ENCODE measurements around the gene FARP1.

Gene FARP1

DNA sequence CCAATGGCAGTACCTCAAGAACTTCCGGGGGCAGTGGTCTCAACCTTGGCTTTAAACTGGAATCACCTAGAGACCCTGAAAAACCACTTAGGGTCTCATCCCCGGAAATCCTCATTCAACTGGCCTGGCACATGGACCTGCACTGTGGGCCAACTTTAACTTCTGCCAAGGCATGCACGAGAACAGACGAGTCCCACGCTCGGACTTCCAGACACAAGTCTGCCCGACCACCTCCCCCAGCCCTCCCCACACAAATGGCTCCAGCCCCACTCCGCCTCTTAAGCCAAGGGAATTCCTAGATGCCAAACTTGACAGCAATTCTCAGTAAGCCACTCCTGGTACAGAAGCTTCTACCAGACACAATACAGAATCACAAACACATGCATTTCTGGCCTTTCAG, 320.1 kb downstream of the FARP1 start:
- DNase-seq: no peak

DNA sequence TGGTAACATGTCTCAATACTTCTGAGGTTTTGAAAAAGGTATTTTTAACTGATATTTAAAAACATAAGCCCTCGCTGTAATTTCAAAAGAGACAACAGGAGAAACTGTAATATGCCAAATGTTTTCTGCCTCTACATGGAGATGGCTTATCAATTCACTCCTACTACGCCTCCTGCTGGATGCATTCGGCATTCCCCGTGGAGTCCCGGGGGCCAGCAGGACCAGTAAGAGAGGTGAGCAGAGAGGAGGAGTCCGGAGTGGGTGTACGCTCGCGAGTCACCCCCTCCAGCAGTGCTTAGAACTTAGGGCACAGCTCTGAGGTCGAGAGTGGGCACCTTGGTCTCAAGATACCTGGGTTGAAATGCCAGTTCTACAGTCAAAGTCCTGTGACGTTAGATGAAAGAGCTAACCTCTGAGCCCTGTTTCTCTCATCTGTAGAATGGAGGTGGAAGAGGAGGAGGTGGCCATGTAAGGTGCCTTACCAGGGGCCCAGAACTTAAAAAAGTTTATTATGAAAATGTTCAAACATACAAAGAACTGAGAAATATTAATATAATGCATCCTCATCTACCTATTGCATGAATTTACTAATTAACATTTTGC, 323.8 kb downstream of the FARP1 start:
- peak; percentile 53 for DNase-seq

DNA sequence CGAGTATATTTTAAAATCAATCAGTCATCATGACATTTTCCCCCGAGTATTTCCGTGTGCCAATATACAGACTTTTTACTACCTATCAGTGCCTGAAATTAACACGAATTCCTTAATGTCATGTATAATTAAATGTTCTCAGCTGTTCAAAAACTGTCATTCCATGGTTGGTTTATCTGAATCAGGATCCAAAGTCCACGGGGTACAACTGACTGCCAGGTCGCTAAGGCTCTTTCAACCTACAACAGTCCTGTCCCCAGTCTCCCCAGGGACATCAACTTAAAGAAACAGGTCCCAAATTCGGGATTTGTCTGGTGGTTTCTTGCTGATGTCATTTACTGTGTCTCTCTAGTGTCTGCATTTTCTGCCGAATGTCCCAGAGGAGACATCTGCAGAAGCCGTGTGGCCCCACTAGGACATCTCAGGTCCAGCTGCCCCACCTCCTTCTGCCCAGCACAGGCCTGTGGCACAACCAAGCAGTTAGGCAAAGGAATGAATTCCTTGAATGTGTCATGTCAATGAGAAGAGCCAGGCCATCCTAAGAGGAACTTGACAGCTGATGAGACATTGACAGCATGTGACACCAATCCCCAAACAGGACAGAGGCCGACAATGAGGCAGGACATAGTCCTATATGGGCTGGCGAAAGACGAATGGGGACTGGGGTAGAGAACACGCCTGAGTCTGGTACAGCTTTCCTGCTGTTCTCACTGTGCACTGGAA, 324.5 kb downstream of the FARP1 start:
- DNase-seq: no peak

DNA sequence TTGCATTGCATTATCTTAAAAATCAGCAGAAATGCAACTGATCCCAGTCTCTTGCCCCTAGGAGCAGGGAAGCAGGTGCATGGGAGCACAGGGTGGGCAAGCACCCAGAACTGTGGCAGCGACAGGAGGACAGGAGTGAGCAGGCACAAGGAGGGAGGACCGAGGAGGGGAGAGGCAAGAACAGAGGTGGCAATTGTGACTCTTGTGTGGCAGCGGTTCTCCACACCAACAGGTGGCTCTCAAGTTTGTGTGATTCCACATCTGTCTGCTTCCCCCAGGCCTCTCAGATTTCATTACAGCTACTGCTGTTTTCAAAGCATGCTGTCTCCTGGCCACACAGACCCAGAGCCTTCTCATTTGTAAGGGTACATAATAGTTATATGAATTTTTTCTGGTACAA, 325.5 kb downstream of the FARP1 start:
- no peak for DNase-seq

DNA sequence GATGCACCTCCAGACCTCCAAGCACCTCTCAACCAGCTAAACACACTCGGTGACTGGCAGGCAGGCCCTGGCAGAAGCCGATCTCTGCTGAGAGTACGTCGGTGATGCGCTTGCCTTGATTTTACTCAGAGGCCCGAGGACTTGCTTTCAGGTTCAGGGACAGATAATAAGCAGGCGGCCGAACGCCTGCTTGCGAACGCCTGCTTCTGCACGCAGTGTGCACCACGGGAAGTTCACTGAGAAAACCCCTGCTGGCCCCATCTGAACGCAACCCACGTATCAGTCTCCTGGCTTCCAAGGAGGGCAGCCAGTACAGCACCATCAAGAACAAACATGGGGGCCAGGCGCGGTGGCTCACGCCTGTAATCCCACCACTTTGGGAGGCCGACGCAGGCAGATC, 326.0 kb downstream of the FARP1 start:
- DNase-seq: no peak

DNA sequence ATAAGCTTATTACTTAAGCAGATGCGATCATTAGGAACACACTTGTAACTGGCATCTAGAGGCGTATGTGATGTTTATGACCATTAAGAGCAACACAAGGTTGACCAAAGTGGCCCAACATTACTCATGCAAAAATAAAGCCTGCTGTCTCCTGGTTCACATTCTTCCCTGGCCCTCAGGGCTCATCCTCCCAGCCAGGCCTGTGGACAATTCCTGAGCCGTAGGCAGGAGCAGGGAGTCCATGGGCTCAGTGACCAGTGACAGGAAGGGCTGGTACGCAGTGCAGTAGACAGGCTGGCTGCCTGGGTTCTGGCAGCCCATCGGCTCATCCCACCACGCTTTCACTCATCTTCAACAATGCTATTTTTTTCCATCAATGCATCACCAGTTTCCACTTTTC, 328.0 kb downstream of the FARP1 start:
- DNase-seq: no peak

DNA sequence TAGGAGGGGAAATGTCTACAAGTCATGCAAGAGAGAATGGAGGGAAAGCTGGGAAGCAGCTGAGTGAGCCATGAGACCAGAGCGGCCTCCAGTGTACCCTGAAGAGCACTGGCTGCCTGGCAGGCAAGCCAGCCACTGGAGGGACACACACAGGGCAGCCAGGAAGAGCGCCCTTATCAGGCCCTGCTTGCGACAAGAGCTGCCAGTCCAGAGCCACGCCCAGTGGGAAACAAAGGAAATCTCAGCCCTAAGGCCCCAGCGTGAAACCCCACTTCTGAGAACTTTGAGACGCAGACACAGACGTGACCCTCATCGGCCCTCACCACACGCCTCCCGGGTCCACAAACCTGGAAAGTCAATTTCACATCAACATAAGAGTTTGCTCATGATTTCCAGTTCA, 329.0 kb downstream of the FARP1 start:
- DNase-seq: no peak

DNA sequence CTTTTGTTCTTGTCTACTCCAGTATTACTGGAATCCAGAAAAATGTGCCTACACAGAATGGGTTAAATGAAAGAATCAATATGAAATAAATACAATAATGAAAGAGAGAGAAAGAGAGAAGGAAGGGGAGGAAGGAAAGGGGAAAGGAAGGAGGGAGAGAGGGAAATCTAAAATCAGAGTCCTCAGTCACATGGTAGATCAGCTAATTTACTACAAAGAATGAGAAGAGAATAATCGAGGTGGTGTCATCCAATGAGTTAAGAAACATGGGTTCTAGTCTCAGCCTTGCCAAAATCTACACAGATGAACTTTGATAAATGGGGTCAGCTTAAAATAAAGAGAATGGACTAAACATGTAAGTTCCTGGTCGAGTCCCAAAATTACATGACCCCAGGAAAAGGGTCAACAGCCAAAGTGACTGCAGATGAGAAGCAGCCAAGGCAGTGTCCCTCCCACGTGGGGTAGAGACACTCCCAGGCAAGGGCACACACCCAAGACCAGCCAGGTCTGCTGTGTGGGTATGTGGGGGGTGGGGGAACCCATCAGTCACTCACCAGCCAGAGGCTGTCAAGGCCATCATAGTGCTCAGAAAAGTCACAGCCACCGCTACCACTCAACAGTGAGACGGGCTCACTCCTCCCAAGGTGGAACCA, 330.4 kb downstream of the FARP1 start:
- DNase-seq: no peak

DNA sequence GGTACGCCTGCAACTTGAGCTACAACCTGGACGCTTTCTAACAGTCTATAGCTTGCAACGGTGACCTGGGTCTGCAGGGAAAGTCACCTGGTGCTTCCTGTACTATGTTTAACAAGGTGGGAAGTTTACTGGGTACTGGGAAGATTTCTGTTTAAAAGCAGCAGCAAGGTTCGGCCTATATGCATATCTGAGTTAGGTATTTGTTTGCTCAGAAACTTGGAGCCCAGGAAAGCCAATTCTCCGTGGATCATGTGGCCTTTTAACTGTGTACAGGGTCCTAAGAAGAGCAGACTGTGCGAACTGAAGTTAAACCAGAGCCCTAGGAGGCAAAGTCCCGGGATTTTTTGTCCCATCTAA, 330.9 kb downstream of the FARP1 start:
- no peak for DNase-seq

DNA sequence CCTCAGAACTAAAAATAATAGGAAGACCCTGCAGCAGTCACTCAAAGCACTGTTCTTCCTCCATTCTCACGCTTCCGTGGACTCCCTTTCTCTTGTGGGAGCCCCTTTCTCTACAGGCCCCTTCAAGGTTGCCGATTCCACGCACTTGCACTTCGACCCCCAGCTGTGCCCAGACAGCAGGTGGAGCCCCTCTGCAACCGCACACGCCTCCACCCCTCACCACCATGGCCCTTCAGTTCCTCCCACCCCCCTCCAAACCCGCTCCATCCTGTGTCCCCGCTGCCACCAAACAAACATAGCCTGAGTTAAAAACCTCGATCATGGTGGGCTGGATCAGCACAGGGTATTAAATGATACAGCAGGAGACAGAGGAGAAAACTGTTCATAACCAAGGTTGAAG, 331.4 kb downstream of the FARP1 start:
- no peak for DNase-seq

DNA sequence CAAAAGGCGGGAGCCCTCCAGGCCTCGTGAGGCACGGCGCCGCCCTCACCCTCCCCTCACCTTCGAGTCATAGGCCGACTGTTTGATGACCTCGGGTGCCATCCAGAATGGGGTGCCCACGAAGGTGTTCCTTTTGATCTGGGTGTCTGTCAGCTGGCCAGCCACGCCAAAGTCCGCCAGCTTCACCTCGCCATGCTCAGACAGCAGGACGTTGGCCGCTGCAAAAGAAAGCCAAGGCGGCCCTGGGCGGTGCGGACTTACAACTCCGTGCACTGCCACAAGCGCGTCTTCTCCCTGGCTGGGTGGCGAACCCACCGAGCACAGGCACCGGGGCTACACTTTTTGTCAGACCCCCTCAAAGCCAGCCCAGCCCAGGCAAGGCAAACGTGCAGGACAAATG, 331.9 kb downstream of the FARP1 start:
- no peak for DNase-seq

DNA sequence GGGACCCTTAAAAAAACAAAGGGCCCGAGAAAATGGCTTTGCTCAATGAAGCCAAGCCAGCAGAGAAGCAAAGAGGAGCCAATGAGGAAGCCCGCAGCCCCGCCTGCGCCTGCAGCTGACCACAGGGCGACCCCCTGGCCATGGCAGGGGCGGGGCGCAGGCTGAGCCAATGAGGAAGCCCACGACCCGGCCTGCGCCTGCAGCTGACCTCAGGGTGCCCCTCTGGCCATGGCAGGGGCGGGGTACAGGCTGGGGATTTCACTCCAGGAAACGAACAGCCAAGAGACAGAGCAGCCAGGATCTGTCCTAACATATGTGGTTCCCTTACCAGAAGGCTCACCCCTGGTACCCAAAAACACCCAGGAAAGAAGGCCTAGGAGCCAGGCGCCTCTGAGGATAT, 332.6 kb downstream of the FARP1 start:
- DNase-seq: no peak

DNA sequence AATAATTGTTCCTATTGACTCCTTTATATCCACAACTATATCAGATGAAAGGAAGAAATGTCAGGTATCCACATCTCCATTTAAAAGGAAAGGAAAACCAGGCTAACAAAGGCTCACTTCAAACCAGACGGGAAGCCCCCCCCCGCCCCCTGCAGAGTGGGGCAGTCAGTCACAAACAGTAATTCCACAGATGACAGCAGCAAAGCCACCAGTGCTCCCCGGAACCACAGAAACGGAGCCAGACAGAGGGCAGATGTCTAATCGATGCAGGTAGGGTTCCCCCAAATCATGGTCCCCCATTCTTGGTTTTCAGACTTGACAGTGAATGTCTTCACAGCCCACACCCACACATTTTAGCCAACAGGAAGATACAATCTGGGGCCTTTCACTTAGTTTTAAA, 333.2 kb downstream of the FARP1 start:
- DNase-seq: no peak

DNA sequence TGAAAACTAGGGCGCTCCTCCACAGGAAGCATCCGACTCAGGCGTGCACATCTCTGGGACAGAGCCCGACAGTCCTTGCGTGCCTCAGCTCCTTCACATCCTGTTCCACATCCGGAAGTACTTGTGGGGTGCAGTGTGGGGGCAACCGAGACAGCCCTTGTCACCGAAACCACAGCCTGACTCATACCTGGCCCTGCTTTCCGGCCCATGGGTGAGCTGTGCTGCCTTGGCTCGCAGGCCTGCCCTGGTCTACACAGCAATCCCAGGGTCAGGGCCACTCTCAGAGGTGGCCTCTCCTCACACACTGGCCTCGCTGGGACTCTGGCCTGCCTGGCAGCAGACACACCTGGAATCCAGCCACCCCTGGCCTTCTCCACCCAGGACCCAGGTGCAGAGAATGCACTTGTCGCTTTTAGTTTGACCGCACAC, 333.7 kb downstream of the FARP1 start:
- peak; percentile 96 for DNase-seq

DNA sequence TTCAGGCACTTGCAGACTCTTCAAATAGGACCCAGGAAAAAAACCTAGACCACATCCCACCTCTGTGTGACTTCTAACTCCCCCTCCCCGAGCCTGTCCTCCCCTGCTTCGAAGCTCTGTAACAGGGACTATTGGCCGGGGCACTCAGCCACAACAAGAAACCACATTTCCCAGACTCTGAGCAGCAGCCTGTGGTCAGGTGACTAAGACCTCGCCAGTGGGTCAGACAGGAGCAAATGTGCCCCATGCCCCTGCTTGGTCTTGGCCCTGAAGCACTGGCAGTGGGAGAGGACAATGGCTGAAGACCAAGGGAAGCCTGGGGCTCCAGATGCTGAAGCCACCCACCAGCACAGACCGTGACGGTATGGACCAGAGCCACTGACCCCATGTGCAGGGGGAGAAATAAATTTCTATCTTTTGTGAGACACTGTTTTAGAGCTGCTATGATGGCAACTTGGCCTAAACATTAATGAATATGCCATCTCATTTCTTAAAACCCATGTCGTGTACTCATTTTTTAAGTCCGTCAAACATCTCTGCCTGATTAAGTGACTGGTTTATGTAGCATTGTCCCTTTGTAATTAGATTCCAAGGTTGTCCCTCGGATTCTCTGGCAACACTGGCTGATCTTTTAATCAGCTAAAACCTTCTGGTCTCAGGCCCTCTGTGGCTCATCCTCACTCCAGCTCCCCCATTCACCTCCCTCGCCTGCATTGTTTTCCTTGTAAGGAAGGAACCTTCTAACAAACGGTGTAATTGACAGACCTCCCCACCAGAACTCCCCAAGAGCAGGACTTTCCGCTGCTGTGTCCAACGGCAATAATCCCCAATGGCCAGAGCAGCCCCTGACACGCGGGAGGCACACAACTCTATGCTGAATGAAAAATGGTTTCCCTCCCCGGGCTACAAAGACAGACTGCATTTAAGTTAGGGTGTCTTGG, 335.6 kb downstream of the FARP1 start:
- DNase-seq: peak; percentile 48

DNA sequence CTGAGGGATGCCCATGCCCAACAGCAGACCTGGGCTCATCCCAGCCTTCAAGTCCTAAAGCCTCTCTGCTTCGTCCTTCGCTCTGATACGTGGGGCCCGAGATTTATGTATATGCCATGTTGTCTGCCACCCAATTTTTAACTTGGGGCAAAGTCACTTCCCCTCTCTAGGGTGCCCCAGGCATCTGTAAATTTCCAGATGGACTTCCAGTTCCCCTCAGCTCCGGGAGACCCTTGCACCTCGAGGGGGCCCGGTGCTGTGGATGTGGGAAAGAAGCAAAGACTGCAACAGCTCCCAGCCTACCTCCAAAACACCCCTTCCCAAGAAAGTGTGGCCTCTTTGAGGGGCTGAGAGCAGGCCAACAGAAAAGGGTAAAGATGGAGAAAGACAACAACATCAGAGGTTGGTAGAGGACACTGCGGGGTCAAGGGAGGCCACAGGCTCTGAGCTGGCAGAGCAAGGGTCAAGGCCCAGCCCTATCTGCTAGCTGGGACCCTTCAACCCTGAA, 336.7 kb downstream of the FARP1 start:
- no peak for DNase-seq

DNA sequence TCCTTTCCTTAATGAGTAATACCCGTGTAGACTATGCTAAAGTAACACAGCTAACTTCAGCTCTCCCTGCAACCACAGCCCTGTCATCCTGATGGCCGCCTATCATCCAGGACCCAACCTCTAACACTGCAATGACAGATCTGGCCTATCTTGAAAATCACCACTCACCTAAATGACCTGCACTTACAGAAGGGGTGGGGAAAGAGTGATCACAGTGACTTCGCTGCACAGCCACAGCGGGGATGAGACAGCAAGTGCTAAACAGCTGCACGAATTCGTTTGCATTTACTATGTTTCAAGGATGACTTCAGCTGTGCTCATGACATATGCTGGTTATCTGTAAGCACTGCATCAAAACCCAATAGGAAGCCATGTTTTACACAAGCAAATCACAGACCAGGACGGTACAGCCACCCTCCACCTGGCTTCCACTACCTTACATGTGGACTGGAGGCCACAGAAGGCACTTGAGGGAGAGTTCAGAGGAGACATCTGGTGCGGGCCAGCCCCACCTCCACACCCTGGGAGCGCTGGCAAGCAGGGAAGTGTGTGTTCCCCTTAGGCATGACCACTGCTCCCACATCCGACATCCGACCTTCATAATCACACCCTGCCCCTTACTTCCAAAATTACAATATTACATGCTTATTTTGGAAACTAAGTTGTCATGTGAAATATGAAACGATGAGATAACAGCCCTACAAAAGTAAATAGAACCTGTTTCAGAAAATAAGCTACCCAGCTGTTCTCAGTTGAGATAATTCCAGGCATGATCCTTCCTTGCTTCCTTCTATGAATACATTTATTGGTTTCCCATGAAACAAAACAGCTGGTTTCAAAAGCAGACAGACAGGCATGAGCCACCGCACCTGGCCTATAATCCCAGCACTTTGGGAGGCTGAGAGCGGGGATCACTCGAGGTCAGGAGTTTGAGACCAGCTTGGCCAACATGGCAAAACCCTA, 338.3 kb downstream of the FARP1 start:
- no peak for DNase-seq

DNA sequence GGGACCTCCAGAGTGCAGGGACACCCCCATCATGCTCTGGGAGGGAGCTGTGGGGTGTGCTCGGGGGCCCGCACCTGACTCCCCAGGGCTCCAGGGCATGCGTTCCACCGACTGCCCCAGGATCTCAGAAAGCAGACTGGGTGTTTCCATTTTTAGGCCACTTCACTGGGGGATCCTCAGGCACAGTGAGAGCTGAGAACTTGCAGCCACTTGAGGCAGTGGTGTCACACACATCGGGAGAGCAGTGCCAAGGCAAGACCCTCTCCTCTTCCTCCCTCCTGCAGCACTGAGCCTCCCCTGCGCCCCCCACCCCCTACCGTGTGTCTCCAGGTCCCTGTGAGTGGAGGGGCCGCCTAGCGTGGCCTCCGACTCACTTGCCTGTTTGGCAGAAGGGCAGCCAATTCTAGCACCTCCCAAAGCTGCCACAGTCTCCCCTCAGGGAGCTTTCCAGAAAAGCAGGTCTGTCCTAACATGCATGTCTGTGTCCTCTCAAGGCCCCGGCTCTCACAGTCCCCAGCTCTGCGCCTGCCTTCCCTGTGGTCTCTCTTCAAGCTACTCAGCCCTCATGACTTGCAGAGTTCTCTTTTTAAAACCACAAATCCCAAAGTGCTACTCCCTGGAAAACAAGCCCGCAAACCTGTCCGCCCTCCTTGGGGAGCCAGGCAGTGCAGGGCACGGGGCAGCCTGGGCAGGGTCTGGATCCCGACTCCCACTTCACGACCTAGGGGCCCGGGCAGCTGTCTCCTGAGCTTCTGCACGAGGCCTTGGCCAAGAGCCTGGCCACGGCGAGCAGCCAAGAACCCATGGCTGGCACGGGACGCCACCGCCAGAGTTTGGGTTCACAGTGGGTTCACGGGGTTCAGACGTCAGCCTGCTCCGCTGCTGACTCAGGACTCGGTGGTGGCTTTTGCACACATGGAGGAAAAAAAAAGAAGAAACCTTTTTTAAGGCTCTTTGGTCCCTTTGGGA, 339.9 kb downstream of the FARP1 start:
- DNase-seq: peak; percentile 72

DNA sequence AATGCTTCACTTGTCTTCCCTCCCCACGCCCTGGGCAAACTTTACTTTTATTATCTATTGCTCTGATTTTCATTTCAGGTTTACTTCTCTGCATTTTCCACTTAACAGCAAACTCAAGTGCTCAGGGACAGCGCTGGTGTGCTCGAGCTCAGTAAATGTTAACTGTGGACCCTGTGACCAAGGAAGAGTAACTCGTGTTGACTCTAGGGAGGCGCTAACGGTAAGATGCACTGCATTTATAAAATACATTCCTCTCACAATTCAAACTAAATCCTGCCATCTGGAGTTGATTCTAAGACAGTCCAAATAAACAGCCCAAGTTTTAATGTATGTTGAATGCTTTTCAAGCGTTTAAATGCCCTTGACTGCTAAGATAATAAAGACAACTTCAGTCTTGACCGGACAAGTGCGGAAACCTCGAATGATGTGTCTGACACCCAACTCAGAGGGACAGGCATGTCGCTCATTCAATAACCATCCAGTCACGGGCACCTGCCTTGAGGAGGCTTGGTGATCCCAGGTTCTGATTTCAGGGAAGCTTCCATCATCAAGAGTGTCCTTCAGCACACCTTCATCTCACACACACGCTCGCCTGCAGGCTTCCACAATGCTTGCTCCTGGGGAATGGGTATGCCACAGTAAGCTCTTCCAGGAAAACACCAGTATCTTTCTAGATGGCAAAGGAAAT, 340.9 kb downstream of the FARP1 start:
- peak; percentile 65 for DNase-seq

Measured in fibroblast of skin of back (primary cell).